Activated naive CD4-positive, alpha-beta T cell treated with anti-CD3 and anti-CD28 coated beads, Interleukin-2, amount 50 U/mL, for 24 hours (primary cell): ENCODE data around the gene MAP2K5.

Experiments
- H3K27ac Mint-ChIP-seq: one replicate; pipeline ENCODE4 v1.8.0; 2021; ENCODE audit warnings: mild to moderate bottlenecking, mixed read lengths
- H3K27me3 Mint-ChIP-seq: one replicate; pipeline ENCODE4 v1.8.0; 2021; ENCODE audit warnings: mixed read lengths
- H3K36me3 Mint-ChIP-seq: one replicate; pipeline ENCODE4 v1.8.0; 2021; ENCODE audit warnings: mixed read lengths
- H3K4me1 Mint-ChIP-seq: one replicate; pipeline ENCODE4 v1.8.0; 2021; ENCODE audit warnings: mixed read lengths
- H3K4me3 Mint-ChIP-seq: one replicate; pipeline ENCODE4 v1.8.0; 2021; ENCODE audit warnings: mild to moderate bottlenecking, mixed read lengths
- H3K9me3 Mint-ChIP-seq: one replicate; pipeline ENCODE4 v1.8.0; 2021; ENCODE audit warnings: mixed read lengths

The MAP2K5 gene

GRCh38 chr15:67821784-67822440 is 279.4 kb downstream of the MAP2K5 start:
- Mint-ChIP-seq H3K36me3 (peaks cover 1% of the 10 kb centered on the region), H3K4me1 (peaks cover 38% of the 10 kb centered on the region), H3K4me3 (peak overlapping the region; percentile 60), H3K27ac (no peak overlapping the region), H3K27me3 (peaks cover 62% of the 10 kb centered on the region), H3K9me3 (no peaks in the 10 kb centered on the region)

GRCh38 chr15:67822537-67823313 is 280.2 kb downstream of the MAP2K5 start:
- Mint-ChIP-seq H3K27me3 (peaks cover 60% of the 10 kb centered on the region), H3K4me1 (peaks cover 38% of the 10 kb centered on the region), H3K36me3 (peaks cover 1% of the 10 kb centered on the region), H3K9me3 (no peaks in the 10 kb centered on the region), H3K27ac (no peak overlapping the region), H3K4me3 (peak overlapping the region; percentile 60)

- Mint-ChIP-seq H3K27me3 (peaks cover 57% of the 10 kb centered on the region), H3K4me3 (peak overlapping the region; percentile 88), H3K4me1 (peaks cover 43% of the 10 kb centered on the region), H3K9me3 (no peaks in the 10 kb centered on the region), H3K27ac (no peak overlapping the region), H3K36me3 (peaks cover 1% of the 10 kb centered on the region)
These were observed 281.1 kb downstream of the MAP2K5 start for GRCh38 chr15:67823314-67824196.

DNA sequence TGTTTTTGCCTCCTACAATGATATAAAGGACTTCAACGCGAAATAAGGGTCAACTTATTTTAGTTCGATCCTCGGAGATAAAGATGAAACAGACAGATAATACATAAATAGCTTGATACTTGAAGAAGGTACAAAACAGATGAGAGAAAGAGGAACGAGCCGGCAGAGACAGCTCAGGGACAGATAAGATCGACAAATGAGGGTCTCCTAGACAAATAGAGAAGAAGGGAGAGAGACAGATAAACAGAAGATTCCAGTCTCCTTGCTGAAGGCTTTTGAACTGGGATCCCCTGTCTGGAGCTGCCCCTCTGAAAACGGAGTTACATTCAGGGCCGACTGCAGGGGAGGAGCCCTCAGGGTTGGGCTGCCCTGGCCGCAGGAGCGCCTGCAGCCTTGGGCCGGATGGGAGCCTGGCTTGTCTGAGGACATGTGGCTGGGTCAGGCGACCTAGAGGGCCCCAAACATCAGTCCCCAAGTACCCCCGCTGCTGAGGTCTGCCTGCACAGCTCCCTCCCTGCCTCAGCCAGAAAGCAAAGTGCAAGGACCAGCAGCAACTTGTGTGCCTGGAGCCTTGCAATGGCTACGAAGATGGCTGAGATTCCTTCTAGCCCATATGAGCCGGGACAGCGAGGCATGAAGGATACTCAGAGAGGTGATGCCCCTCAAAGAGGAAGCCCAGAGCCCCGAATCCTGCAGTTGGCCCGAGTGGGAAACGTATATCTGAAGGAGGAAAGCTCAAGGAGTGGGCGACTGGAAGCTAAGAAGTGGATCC is 281.9 kb downstream of the MAP2K5 start:
- Mint-ChIP-seq H3K27me3 (peaks cover 58% of the 10 kb centered on the region), H3K9me3 (no peaks in the 10 kb centered on the region), H3K27ac (no peak overlapping the region), H3K36me3 (peaks cover 1% of the 10 kb centered on the region), H3K4me3 (peak overlapping the region; percentile 88), H3K4me1 (peaks cover 50% of the 10 kb centered on the region)

GRCh38 chr15:67824976-67825880 is 282.7 kb downstream of the MAP2K5 start, which contains the start of gene SKOR1:
Gene SKOR1 (plus strand): TSS chr15:67825509. CDS start chr15:67825603, 94 bp downstream.
- H3K27me3 Mint-ChIP-seq, result peaks cover 55% of the 10 kb centered on the region
- H3K4me3 Mint-ChIP-seq, result peak within 1 kb of the TSS; percentile 57
- H3K9me3 Mint-ChIP-seq, result no peaks in the 10 kb centered on the region
- H3K27ac Mint-ChIP-seq, result peak within 1 kb of the TSS; percentile 74
- H3K36me3 Mint-ChIP-seq, result peaks cover 1% of the 10 kb centered on the region
- H3K4me1 Mint-ChIP-seq, result peaks cover 54% of the 10 kb centered on the region

- Mint-ChIP-seq H3K4me1 (peaks cover 61% of the 10 kb centered on the region), H3K9me3 (no peaks in the 10 kb centered on the region), H3K27ac (peak overlapping the region; percentile 74), H3K36me3 (peaks cover 1% of the 10 kb centered on the region), H3K4me3 (peak overlapping the region; percentile 57), H3K27me3 (peaks cover 56% of the 10 kb centered on the region)
These were observed 283.6 kb downstream of the MAP2K5 start for GRCh38 chr15:67825881-67826716.

- Mint-ChIP-seq H3K9me3 (no peaks in the 10 kb centered on the region), H3K4me1 (peaks cover 54% of the 10 kb centered on the region), H3K4me3 (no peak overlapping the region), H3K27me3 (peaks cover 55% of the 10 kb centered on the region), H3K36me3 (no peaks in the 10 kb centered on the region), H3K27ac (no peak overlapping the region)
These were observed 284.4 kb downstream of the MAP2K5 start for GRCh38 chr15:67826717-67827561.

- Mint-ChIP-seq H3K27me3 (peaks cover 52% of the 10 kb centered on the region), H3K9me3 (no peaks in the 10 kb centered on the region), H3K27ac (no peak overlapping the region), H3K4me3 (no peak overlapping the region), H3K36me3 (no peaks in the 10 kb centered on the region), H3K4me1 (peaks cover 46% of the 10 kb centered on the region)
These were observed 285.2 kb downstream of the MAP2K5 start for GRCh38 chr15:67827562-67828277.

GRCh38 chr15:67828278-67828968 is 285.9 kb downstream of the MAP2K5 start:
- H3K4me3 Mint-ChIP-seq, result peak overlapping the region; percentile 72
- no peaks in the 10 kb centered on the region for H3K36me3 Mint-ChIP-seq
- H3K4me1 Mint-ChIP-seq, result peaks cover 51% of the 10 kb centered on the region
- peaks cover 58% of the 10 kb centered on the region for H3K27me3 Mint-ChIP-seq
- no peaks in the 10 kb centered on the region for H3K9me3 Mint-ChIP-seq
- peak overlapping the region; percentile 18 for H3K27ac Mint-ChIP-seq

- H3K9me3 Mint-ChIP-seq, result no peaks in the 10 kb centered on the region
- H3K36me3 Mint-ChIP-seq, result no peaks in the 10 kb centered on the region
- H3K4me3 Mint-ChIP-seq, result peak overlapping the region; percentile 59
- peaks cover 51% of the 10 kb centered on the region for H3K4me1 Mint-ChIP-seq
- no peak overlapping the region for H3K27ac Mint-ChIP-seq
- peaks cover 56% of the 10 kb centered on the region for H3K27me3 Mint-ChIP-seq
These were observed 286.6 kb downstream of the MAP2K5 start for GRCh38 chr15:67828969-67829646.

- H3K4me1 Mint-ChIP-seq, result peaks cover 52% of the 10 kb centered on the region
- H3K36me3 Mint-ChIP-seq, result no peaks in the 10 kb centered on the region
- no peaks in the 10 kb centered on the region for H3K9me3 Mint-ChIP-seq
- no peak overlapping the region for H3K27ac Mint-ChIP-seq
- H3K27me3 Mint-ChIP-seq, result peaks cover 52% of the 10 kb centered on the region
- no peak overlapping the region for H3K4me3 Mint-ChIP-seq
These were observed 287.4 kb downstream of the MAP2K5 start for GRCh38 chr15:67829647-67830504.
